H9 (cell line): Measurements from ENCODE around the gene PTBP2. TPM values are rescaled to one million over a fixed set of nuclear protein-coding genes. Genes with fewer than 3 reads are reported as not detected.

Experiments
- DNase-seq: peaks from one replicate; pipeline ENCODE4 v3.0.0-alpha.2; 2017
- H2AFZ ChIP-seq: one replicate; pipeline ENCODE4 v1.6.1; 2013; ENCODE audit warnings: mild to moderate bottlenecking, low read length, control low read depth, moderate library complexity
- H2AK5ac ChIP-seq: 2 replicates; pipeline ENCODE4 v1.6.1; 2013; ENCODE audit warnings: low read length, control low read depth, mixed read lengths; ENCODE audit not compliant: insufficient read length
- H2BK120ac ChIP-seq: one replicate; pipeline ENCODE4 v1.6.1; 2013; ENCODE audit warnings: low read depth, mild to moderate bottlenecking, low read length, control low read depth, inconsistent platforms; ENCODE audit not compliant: poor library complexity, severe bottlenecking
- H2BK12ac ChIP-seq: 2 replicates; pipeline ENCODE4 v1.6.1; 2013; ENCODE audit warnings: low read length, control low read depth, mixed read lengths, low read depth; ENCODE audit not compliant: insufficient read length
- H2BK15ac ChIP-seq: 2 replicates; pipeline ENCODE4 v1.6.1; 2013; ENCODE audit warnings: low read depth, low read length, control low read depth
- H2BK20ac ChIP-seq: one replicate; pipeline ENCODE4 v1.6.1; 2013; ENCODE audit warnings: low read depth, mild to moderate bottlenecking, low read length, control low read depth, inconsistent platforms; ENCODE audit not compliant: poor library complexity, severe bottlenecking
- H2BK5ac ChIP-seq: 2 replicates; pipeline ENCODE4 v1.6.1; 2013; ENCODE audit warnings: low read length, control low read depth, mixed read lengths; ENCODE audit not compliant: insufficient read length
- H3K14ac ChIP-seq: 2 replicates; pipeline ENCODE4 v1.6.1; 2013; ENCODE audit warnings: low read length, control low read depth; ENCODE audit not compliant: insufficient read depth
- H3K18ac ChIP-seq: 2 replicates; pipeline ENCODE4 v1.6.1; 2013; ENCODE audit warnings: low read depth, mild to moderate bottlenecking, mixed read lengths, low read length, control low read depth; ENCODE audit not compliant: insufficient read length
- H3K23ac ChIP-seq: 2 replicates; pipeline ENCODE4 v1.6.1; 2013; ENCODE audit warnings: low read length, control low read depth, mixed read lengths, low read depth; ENCODE audit not compliant: insufficient read length
- H3K23me2 ChIP-seq: 2 replicates; pipeline ENCODE4 v1.6.1; 2013; ENCODE audit warnings: low read depth, mild to moderate bottlenecking, mixed read lengths, low read length, control low read depth; ENCODE audit not compliant: insufficient read length, poor library complexity, severe bottlenecking
- H3K27ac ChIP-seq: 2 replicates; pipeline ENCODE4 v1.5.1; 2013; ENCODE audit warnings: low read length, control low read depth, mixed read lengths, low read depth; ENCODE audit not compliant: insufficient read length
- H3K27me3 ChIP-seq: 2 replicates; pipeline ENCODE4 v1.6.1; 2013; ENCODE audit warnings: low read length, control low read depth, inconsistent platforms; ENCODE audit not compliant: insufficient read depth
- H3K4ac ChIP-seq: 2 replicates; pipeline ENCODE4 v1.6.1; 2013; ENCODE audit warnings: low read depth, mild to moderate bottlenecking, control low read depth, inconsistent platforms, low read length, moderate library complexity
- H3K4me1 ChIP-seq: 2 replicates; pipeline ENCODE4 v1.6.1; 2013; ENCODE audit warnings: low read length, control low read depth, inconsistent platforms; ENCODE audit not compliant: insufficient read depth
- H3K4me2 ChIP-seq: 2 replicates; pipeline ENCODE4 v1.6.1; 2013; ENCODE audit warnings: low read length, control low read depth, mixed read lengths; ENCODE audit not compliant: insufficient read length, insufficient read depth
- H3K56ac ChIP-seq: 2 replicates; pipeline ENCODE4 v1.6.1; 2013; ENCODE audit warnings: low read depth, mild to moderate bottlenecking, mixed read lengths, low read length, control low read depth; ENCODE audit not compliant: insufficient read length
- H3K79me1 ChIP-seq: 2 replicates; pipeline ENCODE4 v1.6.1; 2013; ENCODE audit warnings: low read depth, mild to moderate bottlenecking, moderate library complexity, low read length, control low read depth, inconsistent platforms; ENCODE audit not compliant: insufficient read depth, poor library complexity, severe bottlenecking
- H3K79me2 ChIP-seq: 2 replicates; pipeline ENCODE4 v1.6.1; 2013; ENCODE audit warnings: low read length, control low read depth, inconsistent platforms; ENCODE audit not compliant: insufficient read depth
- H3K9ac ChIP-seq: 2 replicates; pipeline ENCODE4 v1.6.1; 2013; ENCODE audit warnings: low read length, control low read depth, mixed read lengths; ENCODE audit not compliant: insufficient read length; ENCODE audit errors: extremely low read depth
- H3K9me3 ChIP-seq: one replicate; pipeline ENCODE4 v1.6.1; 2013; ENCODE audit warnings: low read depth, low read length, inconsistent platforms; ENCODE audit not compliant: control insufficient read depth
- H3T11ph ChIP-seq: one replicate; pipeline ENCODE4 v1.6.1; 2013; ENCODE audit warnings: mild to moderate bottlenecking, low read length, control low read depth, inconsistent platforms
- H4K20me1 ChIP-seq: one replicate; pipeline ENCODE4 v1.6.1; 2013; ENCODE audit not compliant: control insufficient read depth, insufficient read length, insufficient read depth
- H4K5ac ChIP-seq: 2 replicates; pipeline ENCODE4 v1.6.1; 2013; ENCODE audit warnings: low read depth, mild to moderate bottlenecking, mixed read lengths, low read length, control low read depth; ENCODE audit not compliant: insufficient read length
- H4K8ac ChIP-seq: replicated peaks from 2 replicates; pipeline ENCODE4 v1.6.1; 2013; ENCODE audit warnings: low read length, control low read depth, mixed read lengths, low read depth; ENCODE audit not compliant: insufficient read length
- H4K91ac ChIP-seq: 2 replicates; pipeline ENCODE4 v1.6.1; 2013; ENCODE audit warnings: low read depth, mild to moderate bottlenecking, moderate library complexity, mixed read lengths, low read length, control low read depth; ENCODE audit not compliant: insufficient read length
- H3K27ac Mint-ChIP-seq, 3 experiments: 2 replicates in 2 of 3; 3 replicates in 1 of 3; pipeline ENCODE4 v1.8.0; 2020 to 2021; ENCODE audit warnings: mixed read lengths in 3 of 3, mild to moderate bottlenecking in 1 of 3, moderate library complexity in 1 of 3
- H3K27me3 Mint-ChIP-seq: 2 replicates; pipeline ENCODE4 v1.8.0; 2021; ENCODE audit warnings: low read depth, mild to moderate bottlenecking, moderate library complexity, mixed read lengths
- H3K36me3 Mint-ChIP-seq, 3 experiments: 2 replicates in 2 of 3; 3 replicates in 1 of 3; pipeline ENCODE4 v1.8.0; 2020 to 2021; ENCODE audit warnings: low read depth in 3 of 3, mixed read lengths in 3 of 3; ENCODE audit not compliant: insufficient read depth in 1 of 3
- H3K4me1 Mint-ChIP-seq, 2 experiments: 2 replicates each; pipeline ENCODE4 v1.8.0; 2020; ENCODE audit warnings: mixed read lengths in 2 of 2
- H3K4me3 Mint-ChIP-seq, 2 experiments: 2 replicates in 1 of 2; 3 replicates in 1 of 2; pipeline ENCODE4 v1.8.0; 2020 to 2021; ENCODE audit warnings: mild to moderate bottlenecking in 2 of 2, mixed read lengths in 2 of 2, moderate library complexity in 1 of 2
- H3K9me3 Mint-ChIP-seq, 2 experiments: 2 replicates in 1 of 2; 3 replicates in 1 of 2; pipeline ENCODE4 v1.8.0; 2020; ENCODE audit warnings: mild to moderate bottlenecking in 2 of 2, mixed read lengths in 2 of 2, moderate library complexity in 1 of 2
- CTCF ChIP-seq: fragments of 200-600 bp; sonication (generic); conservative IDR thresholded peaks from 3 replicates; pipeline ENCODE4 v1.8.0; 2021; ENCODE audit warnings: antibody characterized with exemption, mild to moderate bottlenecking
- total RNA-seq: library from RNA; stranded (reverse); gene quantifications from 2 replicates; pipeline ENCODE4 v1.2.1, GENCODE V29; 2021

The PTBP2 gene
- total RNA-seq, 1 experiment from 2014 or later: 75.4 TPM

GRCh38 chr1:96842215-96842614 is 120.6 kb downstream of the PTBP2 start:
- Histone ChIP-seq H2AFZ (no peak overlapping the region), H3K79me1 (no peaks in the 10 kb centered on the region), H3K23ac (no peak overlapping the region), H3K14ac (no peak overlapping the region), H3K23me2 (no peaks in the 10 kb centered on the region), H3K56ac (no peak overlapping the region), H4K91ac (no peak overlapping the region), H4K8ac (no peak overlapping the region), H3K9me3 (no peaks in the 10 kb centered on the region), H3K9ac (no peak overlapping the region), H4K20me1 (no peaks in the 10 kb centered on the region), H2BK120ac (no peak overlapping the region), H3K79me2 (no peaks in the 10 kb centered on the region), H3K27me3 (no peaks in the 10 kb centered on the region), H4K5ac (no peak overlapping the region), H2BK15ac (no peak overlapping the region), H2BK5ac (no peak overlapping the region), H3T11ph (no peak overlapping the region), H3K18ac (no peak overlapping the region), H3K4me2 (no peak overlapping the region), H2BK12ac (no peak overlapping the region), H3K27ac (no peak overlapping the region), H2AK5ac (no peak overlapping the region), H3K4ac (no peak overlapping the region), H2BK20ac (no peak overlapping the region), H3K4me1 (no peaks in the 10 kb centered on the region)
- Mint-ChIP-seq H3K4me3 (no peak overlapping the region), H3K27ac (no peak overlapping the region), H3K36me3 (no peaks in the 10 kb centered on the region), H3K4me1 (peaks cover 0 to 7% of the 10 kb centered on the region in 2 experiments; a peak in 3 of 4 replicates), H3K9me3 (no peaks in the 10 kb centered on the region), H3K27me3 (no peaks in the 10 kb centered on the region; the same call in 1 of the 2 replicates)
- peak; percentile 51 for TF ChIP-seq CTCF
- no peak for DNase-seq
